GM18519 (cell line): ENCODE results near the gene LRPAP1.
"Not testable (repeated sequence)": the region's sequence is repeated elsewhere in the genome, so short reads cannot be mapped to it uniquely, and the experiment has no call there.

Experiments used
- ATAC-seq: cut with Tn5 transposase; IDR thresholded peaks from one replicate; pipeline ENCODE4 v1.9.1; 2021; ENCODE audit warnings: mild to moderate bottlenecking, moderate library complexity; ENCODE audit not compliant: unreplicated experiment, low FRiP score

Gene LRPAP1

DNA sequence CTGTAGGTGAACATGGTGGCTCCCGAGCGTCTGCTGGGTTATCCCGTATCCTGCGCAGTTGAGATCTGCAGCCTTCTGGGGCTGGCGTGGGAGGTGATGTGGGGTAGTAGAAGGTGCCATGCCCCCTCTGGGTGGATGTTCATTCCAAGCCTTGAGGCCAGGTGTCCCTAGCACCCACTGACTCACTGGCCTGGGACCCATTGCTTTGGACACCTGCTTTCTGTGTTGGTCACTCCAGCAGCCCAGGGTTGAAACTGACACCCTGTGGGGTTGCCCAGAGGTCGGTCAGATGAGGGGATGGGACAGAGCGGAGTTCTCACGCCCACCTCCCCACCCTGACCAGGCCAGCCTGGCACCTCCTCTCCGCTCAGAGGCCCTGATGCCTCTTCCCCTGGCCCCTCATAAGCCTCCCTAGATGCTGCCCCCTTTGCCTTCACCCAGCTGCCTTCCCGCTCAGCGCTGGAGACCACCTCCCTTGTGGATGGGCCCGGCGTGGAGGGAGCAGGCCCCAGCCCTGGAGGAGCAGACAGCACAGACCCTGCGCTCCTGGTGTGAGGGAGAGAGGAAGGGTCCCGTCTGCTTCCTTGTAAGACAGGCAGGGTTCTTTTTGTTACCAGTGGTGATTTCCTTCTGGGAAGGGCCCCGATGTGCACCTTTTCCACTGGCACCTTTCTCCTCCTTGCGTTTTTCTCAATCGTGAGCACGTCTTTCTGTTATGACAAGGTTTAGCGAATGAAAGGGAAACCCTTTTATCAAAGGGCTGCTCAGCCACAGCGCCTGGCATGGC, 67.1 kb downstream of the LRPAP1 start:
- no peak for ATAC-seq

DNA sequence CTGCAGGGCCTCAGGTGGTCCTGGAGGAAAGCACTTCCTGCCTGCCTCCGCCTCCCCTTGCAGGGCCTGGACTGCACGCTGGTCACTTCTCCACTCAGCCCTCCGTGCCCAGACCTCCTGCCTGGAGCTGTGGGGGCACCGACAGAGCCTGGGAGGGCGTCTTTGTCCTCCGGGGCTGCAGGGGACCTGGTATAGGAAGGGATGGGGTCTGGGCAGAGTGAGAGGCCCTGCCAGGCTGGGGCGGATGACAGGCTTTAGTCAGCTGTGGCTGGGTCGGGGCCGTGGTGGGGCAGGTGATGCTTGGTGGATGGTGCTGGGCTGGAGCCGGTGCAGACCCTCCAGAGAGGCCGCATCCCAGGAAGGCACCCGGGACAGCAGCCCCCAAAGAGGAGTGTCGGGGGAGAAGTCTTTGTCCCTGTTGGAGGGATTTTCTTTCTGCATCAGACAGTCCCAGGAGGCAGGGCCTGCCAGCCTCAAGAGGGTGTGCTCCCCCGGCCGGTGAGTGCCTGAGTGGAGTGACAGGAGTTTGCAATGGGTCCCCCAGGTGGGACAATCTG, 67.8 kb downstream of the LRPAP1 start:
- ATAC-seq = no peak

DNA sequence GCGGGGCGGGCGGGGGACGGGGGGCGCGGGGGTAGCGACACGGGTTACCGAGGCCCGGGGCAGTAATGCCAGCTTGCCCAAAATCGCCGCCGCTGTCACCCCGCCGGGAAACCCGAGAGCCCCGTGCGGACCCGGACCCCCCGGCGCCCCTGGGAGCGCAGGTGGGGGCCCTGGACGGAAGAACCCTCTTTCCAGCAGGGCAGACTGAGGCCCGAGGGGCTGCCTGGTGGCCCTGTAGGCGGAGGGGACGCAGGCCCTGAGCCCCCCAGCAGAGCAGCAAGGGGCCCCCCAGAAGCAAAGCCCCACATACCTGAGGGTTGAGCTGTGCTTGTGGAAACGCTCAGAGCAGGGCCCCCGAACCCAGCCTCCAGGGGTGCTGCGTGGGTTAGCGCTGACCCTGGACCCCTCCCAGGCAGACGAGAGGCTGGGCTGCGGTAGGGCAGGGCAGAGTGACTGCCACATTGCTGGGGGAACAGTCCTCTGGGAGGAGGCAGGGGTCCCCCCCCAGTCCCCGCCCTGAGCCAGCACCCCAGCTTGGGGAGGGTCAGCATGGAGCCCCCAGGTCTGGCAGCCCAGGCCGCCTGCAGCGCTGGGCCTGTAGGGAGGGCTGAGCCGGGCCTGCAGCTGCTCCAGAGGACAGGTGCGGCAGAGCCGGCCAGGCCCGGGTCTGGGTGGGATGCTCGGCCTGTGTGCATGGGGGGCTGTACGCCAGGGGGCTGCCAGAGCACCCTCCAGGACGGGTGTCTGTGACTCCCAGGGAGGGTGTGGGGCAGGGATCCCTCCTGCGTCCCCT, 68.5 kb downstream of the LRPAP1 start:
- no peak for ATAC-seq

DNA sequence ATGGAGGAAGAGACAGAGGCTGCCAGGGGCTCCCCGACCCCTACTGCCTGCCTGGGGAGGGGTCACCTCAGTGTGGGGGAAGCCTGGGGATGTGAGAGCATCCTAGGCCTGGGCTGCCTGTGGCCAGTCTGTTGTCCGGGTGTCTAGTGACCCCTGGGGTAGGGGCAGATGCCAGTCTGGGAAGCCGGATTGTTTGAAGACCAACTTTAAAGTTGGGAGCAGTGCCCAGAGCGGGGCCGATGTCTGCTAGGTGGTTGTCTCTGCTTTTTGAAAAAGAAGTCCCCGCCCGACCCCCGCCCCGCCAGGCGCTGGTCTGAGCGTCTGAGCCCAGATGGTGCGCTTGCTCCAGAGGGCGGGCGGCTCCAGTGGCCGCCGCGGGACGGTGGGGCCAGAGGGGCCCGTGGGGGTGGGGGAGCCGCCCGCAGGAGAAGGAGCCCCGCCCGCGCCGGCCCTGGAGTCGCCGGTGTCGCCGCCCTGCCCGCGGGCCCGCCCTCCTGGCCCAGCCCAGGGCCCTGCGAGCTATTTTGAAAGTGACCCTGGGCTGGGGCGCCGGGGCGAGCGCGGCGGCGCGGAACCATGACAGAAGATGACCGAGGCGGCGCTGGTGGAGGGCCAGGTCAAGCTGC, 69.3 kb downstream of the LRPAP1 start, which contains the start of gene DOK7:
TSS of gene DOK7 (plus strand) at position 517 of the 626 bp plus-strand sequence. CDS start at position 587, 70 bp downstream.
- ATAC-seq = no peak

DNA sequence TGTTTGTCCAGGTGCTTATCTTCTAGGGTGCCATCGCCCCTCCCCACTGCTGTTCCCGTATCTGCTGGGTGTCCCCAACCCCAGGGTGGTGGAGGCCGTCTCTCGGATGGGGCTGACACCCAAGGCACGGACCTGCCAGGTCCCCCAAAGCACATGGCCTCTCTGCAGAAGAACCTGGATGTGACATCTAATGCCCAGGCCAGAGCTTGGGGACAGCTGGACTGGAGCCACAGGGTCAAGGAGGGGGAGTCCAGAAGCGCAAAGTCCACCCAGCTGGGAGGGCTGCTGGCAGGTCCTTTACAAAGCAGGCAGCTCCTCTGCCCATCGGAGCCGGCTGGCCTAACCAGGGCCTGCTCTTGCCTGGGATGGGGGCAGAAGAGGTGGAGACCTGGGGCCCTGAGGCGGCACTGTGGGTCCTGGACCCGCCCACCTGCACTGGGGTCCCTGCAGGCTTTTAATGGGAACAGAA, 69.9 kb downstream of the LRPAP1 start:
- ATAC-seq = no peak

DNA sequence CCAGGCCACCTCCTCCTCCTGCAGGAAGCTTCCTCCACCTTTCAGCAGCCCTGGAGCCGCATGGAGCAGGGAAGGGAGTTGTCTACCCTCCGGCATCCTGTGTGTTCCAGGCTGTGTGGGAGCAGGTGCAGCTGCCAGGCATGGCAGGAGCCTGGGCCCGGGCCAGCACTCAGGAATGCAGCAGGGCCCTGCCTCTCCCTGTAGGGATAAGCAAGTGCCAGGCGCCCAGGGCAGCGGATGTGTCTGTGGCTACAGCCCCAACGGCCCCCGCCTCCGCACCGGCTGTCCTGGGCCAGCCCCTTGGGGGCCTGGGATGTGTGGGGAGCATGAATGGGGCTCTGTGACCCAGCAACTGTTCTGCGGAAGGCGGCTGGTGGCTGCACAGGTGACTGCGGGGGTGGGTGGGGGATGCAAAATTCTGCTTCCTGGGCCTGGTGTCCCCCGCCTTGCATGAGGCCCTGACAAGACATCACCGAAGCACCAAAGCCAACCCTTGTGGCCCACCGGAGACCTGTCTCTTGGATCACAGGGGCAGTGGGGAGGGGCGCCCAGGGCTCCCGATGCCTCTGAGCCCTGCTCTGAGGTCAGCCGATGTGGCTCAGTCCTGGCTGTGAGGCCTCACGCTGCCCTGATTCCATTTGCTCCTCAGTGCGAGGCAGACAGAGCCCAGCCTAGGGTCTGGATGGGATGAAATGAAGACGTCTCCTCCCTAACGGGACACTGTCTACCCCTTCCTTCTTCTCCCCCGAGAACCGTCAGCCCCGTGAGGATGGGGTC, 70.5 kb downstream of the LRPAP1 start:
- ATAC-seq = no peak

DNA sequence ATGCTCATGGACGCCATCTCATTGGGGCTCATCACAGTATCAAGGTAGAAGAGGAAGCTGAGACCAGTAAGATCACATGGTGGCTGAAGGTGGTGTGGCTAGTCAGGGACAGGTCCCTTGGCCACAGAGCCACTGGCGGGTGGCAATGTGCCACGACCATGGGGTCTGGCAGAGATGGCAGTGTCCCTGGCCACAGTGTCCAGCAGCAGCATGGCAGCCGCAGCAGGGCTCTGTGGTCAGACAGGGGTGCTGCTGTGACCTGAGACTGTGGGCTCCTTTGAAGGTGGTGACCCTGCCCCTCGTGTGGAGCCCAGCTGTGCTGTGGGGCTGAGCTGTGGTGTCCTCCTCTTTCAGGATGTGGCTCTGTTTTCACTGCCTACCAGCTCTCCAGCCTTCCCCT, 71.3 kb downstream of the LRPAP1 start:
- ATAC-seq = no peak

DNA sequence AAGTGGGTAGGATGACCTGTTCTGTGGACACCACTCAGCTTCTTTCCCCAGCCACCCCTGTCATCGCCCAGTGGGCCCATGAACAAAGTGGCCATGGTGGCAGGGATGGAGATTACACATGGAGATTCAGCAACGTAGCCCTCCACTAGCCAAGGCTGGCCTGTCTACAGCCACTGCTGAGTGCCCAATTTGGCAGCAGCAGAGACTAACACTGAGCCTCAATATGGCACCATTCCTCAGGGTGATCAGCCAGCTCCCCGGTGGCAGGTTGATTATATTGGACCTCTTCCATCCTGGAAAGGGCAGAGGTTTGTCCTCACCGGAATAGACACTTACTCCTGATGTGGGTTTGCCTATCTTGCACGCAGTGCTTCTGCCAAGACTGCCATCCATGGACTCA, 73.1 kb downstream of the LRPAP1 start:
- not testable (repeated sequence) for ATAC-seq

DNA sequence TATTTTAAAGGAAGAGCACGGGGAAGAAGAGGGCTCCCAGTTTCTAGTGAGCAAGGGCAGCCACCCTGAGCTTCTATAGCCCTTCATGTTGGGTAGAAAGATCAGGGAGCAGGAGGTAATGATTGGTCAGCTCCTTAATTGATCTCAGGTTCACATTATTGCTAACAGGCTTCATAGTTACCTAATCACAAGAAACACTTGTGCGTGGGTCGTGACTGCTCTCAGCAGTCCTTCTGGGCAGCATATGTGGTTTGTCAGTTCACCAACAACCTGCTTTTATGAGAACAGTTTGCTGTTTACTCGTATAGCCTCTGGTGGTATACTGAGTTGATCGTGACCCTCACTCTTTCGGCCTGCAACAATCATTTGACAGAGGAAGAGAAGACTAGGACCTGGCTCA, 73.9 kb downstream of the LRPAP1 start:
- ATAC-seq = no peak

DNA sequence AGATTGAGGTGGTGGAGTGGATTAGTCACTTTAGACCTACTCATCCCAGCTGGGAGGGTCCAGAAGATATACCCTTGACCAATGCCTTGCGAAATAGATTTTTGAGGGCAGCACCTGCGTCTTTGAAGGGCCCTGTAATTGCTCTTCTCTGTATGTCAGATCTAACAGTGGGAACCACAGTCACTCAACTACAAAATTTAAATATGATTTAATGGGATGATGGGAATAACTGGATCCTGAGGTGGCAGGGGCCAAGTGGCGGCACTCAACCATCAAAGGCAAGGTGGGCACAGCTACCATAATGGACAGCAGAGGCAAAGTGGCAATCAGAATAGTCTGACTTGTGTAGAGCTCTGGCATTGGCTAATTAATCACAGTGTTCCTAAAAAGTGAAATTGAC, 76.6 kb downstream of the LRPAP1 start:
- not testable (repeated sequence) for ATAC-seq
